ENCODE results near the gene PITPNM1. TPM values are rescaled to one million over a fixed set of nuclear protein-coding genes. Genes with fewer than 3 reads are reported as not detected.
A peak's percentile ranks its signal among the peaks of the same experiment; 100 is the strongest.

Gene PITPNM1
- total and polyA plus RNA-seq, 2 of the 13 experiments (the other 11 are each of a cell fraction or from before 2014, with no cell fraction given) = 8.2 to 8.5 TPM

GRCh38 chr11:67482827-67483798 lies 22.1 kb downstream of the PITPNM1 start, which contains the start of gene AIP (continued):
- TF ChIP-seq CEBPZ (IDR thresholded peaks at IDR 0.05; ENCODE audit: low read length) = no peak
- TF ChIP-seq DZIP1 (CRISPR knock-in tag; IDR thresholded peaks at IDR 0.05) = peak; percentile 96
- peak; percentile 48; the same call in 1 of the 2 replicates for TF ChIP-seq STAT6 (CRISPR knock-in tag; IDR thresholded peaks at IDR 0.05; ENCODE audit: borderline replicate concordance)
- TF ChIP-seq ELF3 (CRISPR knock-in tag; IDR thresholded peaks at IDR 0.05) = peak; percentile 57; the same call in 1 of the 2 replicates
- TF ChIP-seq E2F1 (CRISPR knock-in tag; IDR thresholded peaks at IDR 0.05) = peak; percentile 83
- peak; percentile 46 for TF ChIP-seq ZNF652 (CRISPR knock-in tag; IDR thresholded peaks at IDR 0.05; ENCODE audit: borderline replicate concordance, low read depth)
- TF ChIP-seq GMEB1 (CRISPR knock-in tag; IDR thresholded peaks at IDR 0.05; ENCODE audit: borderline replicate concordance) = peak; percentile 80
- TF ChIP-seq ZNF607 (CRISPR knock-in tag; IDR thresholded peaks at IDR 0.05; ENCODE audit: borderline replicate concordance) = peak; percentile 99
- peak; percentile 96; the same call in 1 of the 2 replicates for TF ChIP-seq ZNF235 (CRISPR knock-in tag; IDR thresholded peaks at IDR 0.05; ENCODE audit: borderline replicate concordance)
- peak; percentile 63; the same call in 1 of the 2 replicates for TF ChIP-seq RXRB (CRISPR knock-in tag; IDR thresholded peaks at IDR 0.05; ENCODE audit: borderline replicate concordance)

All from HepG2 (cell line).